ENCODE data around the gene TOMM22.
"Not testable (repeated sequence)": the region's sequence is repeated elsewhere in the genome, so short reads cannot be mapped to it uniquely, and the experiment has no call there.

The TOMM22 gene

DNA sequence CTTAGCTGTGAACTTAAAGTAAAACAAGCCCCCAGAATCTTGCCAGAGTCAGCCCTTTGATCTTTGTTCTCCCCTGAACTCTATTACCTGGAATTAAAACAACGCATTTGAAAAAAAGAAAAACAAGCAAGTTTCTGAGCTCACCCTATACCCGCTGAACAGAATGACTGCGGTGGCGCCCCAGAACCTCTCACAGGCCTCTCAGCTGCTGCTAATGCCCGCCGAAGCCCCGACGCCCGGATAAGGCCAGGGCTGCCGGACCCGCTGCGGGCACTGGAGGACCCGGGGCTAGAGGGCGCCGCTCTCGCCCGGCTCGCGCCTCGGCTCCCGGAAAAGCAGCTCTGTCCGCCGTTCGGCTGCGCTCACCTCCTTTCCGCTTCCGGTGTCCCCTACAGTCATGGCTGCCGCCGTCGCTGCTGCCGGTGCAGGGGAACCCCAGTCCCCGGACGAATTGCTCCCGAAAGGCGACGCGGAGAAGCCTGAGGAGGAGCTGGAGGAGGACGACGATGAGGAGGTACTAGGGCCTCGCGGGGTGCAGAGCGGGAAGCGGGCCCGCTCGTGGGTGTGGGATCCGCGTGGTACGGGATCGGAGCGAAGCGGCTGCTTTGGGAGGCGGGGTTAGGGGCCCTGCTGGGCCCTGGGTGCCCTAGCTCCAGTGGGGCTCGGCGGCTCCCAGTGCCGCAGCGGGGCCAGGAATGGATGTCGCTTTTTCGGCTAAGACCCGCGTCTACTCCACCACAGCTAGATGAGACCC, at the start of gene TOMM22:
TSS of gene TOMM22 (plus strand) at position 376 of the 754 bp plus-strand sequence. CDS start at position 398, 22 bp downstream.
- FAIRE-seq, result peak; percentile 93
- peak; percentile 99 for DNase-seq (ENCODE audit: insufficient read length, low spot score)

GRCh38 chr22:38632528-38632927, 49.2 kb upstream of the TOMM22 start:
- DNase-seq (ENCODE audit: insufficient read length, low spot score) (no peak), FAIRE-seq (no peak)

DNA sequence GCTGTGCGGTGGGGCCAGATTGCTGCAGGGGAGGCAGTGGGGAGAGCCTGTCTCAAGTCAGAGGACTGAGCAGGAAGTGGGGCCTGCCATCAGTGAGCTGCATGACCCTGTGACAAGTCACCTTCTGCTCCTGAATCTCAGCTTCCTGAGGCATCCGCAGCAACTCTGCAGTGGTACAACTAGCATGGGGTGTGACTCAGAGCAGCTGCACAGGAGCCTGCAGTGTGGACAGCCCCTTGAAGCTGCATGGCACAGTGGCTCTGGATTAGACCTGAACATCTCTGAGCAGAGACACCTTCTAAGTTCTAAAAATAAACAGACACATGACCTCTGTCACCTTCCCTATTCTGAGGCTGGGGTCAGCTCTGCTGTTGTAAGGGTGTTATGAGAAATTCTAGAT, 43.5 kb upstream of the TOMM22 start:
- no peak for DNase-seq (ENCODE audit: insufficient read length, low spot score)
- no peak for FAIRE-seq

DNA sequence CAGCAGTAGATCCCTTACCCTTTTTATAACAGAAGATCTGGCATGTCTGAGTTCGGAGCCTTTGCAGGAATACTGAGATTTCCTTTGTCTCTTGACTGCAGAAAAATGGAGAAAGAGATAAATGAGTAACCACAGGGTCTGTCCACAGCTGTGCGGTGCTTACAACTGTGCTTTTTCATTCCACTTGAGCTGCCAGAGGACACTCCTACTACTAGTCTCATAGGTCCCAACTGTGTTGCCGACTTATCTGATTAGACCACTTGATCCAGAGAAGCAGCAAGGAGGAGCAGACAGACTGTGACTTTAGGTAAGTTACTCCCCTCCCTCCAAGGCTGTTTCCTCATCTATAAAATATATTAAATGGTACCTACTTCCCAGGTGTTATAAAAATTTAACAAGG, 43.0 kb upstream of the TOMM22 start:
- FAIRE-seq (no peak), DNase-seq (ENCODE audit: insufficient read length, low spot score) (no peak)

DNA sequence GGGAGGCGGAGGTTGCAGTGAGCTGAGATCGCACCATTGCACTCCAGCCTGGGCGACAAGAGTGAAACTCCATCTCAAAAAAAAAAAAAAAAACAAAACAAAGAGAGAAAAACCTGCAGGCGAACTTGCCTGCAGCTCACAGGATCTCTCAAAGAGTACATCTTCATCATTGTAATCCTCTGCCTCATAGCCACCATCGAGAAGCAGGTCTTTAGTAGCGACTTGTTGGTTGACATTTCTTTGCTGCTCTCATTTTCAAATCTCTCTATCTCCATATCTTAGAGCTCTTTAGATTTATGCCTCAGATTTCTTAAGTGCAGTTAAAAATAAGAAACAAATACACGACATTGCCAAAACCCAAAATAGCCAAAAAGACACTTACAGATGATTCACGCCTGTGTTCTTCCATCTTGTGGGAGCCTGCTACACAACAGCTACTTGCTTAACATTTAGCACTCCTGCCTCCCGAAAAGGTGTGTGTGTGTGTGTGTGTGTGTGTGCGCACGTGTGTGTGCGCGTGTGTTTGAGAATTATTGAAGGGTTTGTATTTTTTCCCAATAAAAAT, 40.2 kb upstream of the TOMM22 start:
- DNase-seq (ENCODE audit: insufficient read length, low spot score) (no peak), FAIRE-seq (no peak)

- FAIRE-seq, result peak; percentile 92
- not testable (repeated sequence) for DNase-seq (ENCODE audit: insufficient read length, low spot score)
Measured at GRCh38 chr22:38644245-38644644, 37.5 kb upstream of the TOMM22 start.

GRCh38 chr22:38645430-38645829, 36.3 kb upstream of the TOMM22 start:
- FAIRE-seq (no peak), DNase-seq (ENCODE audit: insufficient read length, low spot score) (no peak)

DNA sequence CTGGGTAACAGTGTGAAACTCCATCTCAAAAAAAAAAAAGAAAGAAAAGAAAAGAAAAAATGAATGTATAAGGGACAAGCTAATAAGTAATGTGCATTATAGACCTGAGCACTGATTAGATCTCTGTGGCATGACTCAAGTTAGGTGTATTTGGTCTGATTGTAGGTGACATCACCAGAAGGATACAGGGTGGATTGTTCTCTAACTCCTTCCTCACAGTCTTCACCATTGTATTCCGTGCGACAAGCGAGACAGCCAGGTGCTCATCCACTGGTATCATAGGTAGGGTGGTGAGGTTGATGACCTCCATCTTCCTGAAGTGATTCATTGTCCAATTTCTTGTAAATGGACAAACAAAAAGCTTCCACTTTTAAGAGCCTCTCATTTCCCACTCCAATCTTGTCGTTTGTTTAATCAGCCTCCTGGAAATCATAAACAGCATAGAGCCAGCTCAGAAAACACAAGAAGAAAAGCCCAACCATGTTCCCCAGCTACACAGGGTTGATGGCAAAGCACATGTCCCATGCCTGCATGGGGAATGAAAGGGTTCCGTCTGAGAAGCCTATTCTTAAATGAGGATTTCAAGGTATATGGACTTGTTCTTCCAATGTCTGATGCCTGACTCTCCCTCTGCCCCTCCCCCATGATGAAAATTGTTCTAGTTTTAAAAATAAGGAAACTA, 31.8 kb upstream of the TOMM22 start:
- no peak for FAIRE-seq

GRCh38 chr22:38652859-38653258, 28.9 kb upstream of the TOMM22 start:
- DNase-seq (ENCODE audit: insufficient read length, low spot score) (no peak), FAIRE-seq (no peak)

More for the DNA sequence above, 31.8 kb upstream of the TOMM22 start:
- DNase-seq (ENCODE audit: insufficient read length, low spot score), result no peak

DNA sequence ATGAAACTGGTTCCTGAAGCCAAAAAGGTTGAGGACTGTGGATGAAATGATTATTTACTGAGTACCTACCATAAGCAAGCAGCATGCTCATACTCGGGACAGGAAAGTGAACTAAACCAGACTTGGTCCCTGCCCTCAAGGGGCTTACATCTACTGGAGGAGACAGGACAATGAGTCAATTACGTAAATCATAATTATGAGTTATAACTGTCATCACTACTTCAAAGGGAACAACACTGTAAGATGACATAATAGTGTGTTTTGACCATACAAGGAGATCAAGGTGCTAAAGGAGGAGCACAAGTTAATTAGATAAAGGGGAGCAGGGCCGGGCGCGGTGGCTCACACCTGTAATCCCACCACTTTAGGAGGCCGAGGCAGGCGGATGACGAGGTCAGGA, 28.0 kb upstream of the TOMM22 start:
- DNase-seq (ENCODE audit: insufficient read length, low spot score) (no peak), FAIRE-seq (no peak)

DNA sequence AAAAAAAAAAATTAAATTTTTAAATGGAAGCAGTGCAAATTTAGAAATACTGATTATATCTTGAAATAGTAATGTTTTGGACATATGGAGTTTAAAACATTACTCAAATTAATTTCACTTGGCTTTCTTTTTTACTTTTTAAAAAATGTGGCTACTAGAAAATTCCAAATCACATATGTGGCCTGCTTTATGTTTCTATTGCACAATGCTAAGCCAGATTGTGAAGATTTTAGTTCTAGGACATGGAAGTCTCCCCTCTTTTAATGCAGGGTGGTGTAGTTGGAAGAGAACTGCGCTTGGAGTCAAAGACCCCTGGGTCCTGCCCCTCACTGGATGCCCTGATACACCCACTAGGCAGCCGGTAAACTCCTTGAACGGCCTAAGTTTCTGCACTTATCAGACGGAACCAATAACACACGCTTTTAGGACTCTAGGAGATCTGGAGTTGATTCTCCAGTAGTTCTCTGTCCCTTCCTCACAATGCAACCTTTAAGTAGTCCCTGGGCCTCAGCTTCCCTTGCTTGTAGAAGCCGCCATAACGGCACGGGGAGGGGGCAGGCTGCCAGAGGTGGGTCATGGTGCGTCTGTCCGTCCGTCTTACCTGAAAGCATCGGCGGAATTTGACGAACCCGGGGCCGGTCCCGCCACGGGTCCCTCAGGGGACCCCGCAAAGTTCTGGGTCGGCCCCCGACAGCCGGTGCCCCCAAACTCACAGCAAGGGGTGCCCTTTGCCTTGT, 26.1 kb upstream of the TOMM22 start:
- FAIRE-seq (no peak), DNase-seq (ENCODE audit: insufficient read length, low spot score) (no peak)

- DNase-seq (ENCODE audit: insufficient read length, low spot score), result peak; percentile 96
- peak; percentile 86 for FAIRE-seq
Measured at GRCh38 chr22:38656256-38657044, 25.3 kb upstream of the TOMM22 start, which contains the start of the genes CBY1 and FAM227A. CBY1 (plus strand) TSS chr22:38656638; CDS start chr22:38668055, 11,417 bp downstream. FAM227A (minus strand) TSS chr22:38656392; CDS start chr22:38650168, 6,224 bp downstream.

DNA sequence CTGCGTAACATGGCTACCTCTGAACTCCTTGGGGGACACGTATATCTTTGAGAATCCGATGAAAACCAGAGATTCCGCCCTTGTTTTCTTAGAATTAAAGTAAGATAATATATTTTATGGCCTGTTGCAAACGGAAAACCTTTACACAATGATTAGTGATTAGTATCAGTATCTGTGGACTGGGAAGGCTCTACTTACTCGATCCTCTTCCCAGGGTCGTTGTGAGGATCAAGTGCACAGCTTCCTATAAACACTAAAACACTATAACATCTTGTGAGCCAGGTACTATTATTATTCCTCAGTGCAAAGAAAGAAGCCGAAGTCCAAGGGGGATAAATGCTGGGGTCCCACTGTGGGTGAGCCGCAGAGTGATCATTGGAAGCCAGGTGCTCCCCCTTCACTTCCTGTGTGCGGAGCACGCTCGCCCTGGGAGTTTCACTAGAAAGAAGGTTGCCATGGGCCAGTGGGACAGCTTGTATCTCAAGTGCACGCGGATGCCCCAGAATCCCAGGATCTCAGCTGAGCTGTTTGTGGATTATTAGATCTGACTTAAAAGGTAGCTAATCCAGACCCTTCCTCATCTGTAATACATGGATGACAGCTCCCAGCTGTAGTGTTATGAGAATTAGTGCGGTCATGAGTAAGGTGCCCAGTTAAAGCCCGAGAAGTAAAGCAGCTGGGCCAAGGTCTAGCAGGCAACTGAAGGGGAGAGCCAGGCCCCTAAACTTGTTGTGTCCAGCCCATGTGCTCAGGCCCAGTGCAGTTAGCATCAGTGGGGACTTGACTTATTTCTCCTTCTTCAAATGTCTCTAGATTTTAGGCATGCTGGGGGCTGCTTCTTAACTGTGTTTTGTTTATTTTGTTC, 24.5 kb upstream of the TOMM22 start:
- peak; percentile 28 for DNase-seq (ENCODE audit: insufficient read length, low spot score)
- FAIRE-seq, result peak; percentile 86

GRCh38 chr22:38674888-38675287, 6.9 kb upstream of the TOMM22 start:
- no peak for FAIRE-seq
- DNase-seq (ENCODE audit: insufficient read length, low spot score), result no peak

- no peak for DNase-seq (ENCODE audit: insufficient read length, low spot score)
- no peak for FAIRE-seq
Measured at GRCh38 chr22:38675833-38676232, 5.9 kb upstream of the TOMM22 start.

DNA sequence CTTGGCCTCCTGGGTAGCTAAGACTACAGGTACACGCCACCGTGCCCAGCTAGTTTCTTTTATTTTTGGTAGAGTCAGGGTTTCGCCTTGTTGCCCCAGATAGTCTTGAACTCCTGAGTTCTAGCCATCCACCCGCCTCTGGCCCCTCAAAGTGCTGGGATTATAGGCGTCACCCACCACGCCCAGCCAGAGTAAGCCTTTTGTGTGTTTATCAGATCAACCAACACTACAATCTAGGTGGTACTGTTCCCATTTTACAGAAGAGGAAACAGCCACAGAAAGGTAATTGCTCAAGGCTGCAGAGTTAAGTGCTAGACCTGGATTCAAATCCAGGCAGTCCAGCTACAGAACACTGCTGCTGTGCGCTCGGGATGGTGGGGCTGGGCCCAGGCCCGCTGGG, 3.1 kb downstream of the TOMM22 start:
- DNase-seq (ENCODE audit: insufficient read length, low spot score), result no peak
- FAIRE-seq, result no peak

DNA sequence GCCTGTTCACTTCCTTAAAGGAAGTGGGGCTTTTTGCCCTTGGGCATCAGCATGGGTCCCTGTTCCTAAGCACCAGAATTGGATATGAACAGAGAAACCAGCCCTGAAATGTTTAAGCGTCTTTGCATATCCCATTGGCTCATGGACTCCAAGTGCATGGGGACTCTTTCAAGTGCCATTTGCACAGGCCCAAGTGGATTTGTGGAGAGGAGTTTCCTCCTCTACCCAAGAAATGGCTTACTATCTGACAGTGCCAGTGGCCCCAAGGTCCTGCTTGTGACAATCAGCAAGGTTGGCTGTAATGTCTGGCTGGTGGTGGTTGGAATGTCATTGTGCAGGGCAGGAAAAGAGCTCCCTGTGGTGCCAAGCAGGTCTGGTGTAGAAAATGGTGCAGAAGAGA, 4.0 kb downstream of the TOMM22 start:
- FAIRE-seq, result no peak
- DNase-seq (ENCODE audit: insufficient read length, low spot score), result no peak

GRCh38 chr22:38689651-38690050, 7.9 kb downstream of the TOMM22 start:
- FAIRE-seq, result no peak

GRCh38 chr22:38694049-38694448, 12.3 kb downstream of the TOMM22 start:
- FAIRE-seq (no peak), DNase-seq (ENCODE audit: insufficient read length, low spot score) (no peak)

More at GRCh38 chr22:38689651-38690050, 7.9 kb downstream of the TOMM22 start:
- DNase-seq (ENCODE audit: insufficient read length, low spot score), result no peak

Data from GM19239 (cell line).